K562 (cell line): ENCODE results near the gene TMEM266. TPM values are rescaled to one million over a fixed set of nuclear protein-coding genes. Genes with fewer than 3 reads are reported as not detected.

Experiments used
- ATAC-seq: fragments of 200-7000 bp; cut with Tn5 transposase; 3 replicates; pipeline ENCODE4 v1.9.1; 2020; ENCODE audit warnings: moderate library complexity
- BruUV-seq: library from RNA; stranded (reverse); fragments of 400-500 nt; replicated peaks from 2 replicates; lab custom pipeline; 2021; lab: Mats Ljungman, UMichigan
- CTCF ChIA-PET: fragments of 300-600 bp; formaldehyde crosslinking; extraction: SDS; loops from one replicate; lab custom pipeline; 2021; ENCODE audit warnings: low intra/inter-chr PET ratio; lab: Yijun Ruan, JAX
- POLR2A ChIA-PET: fragments of 300-600, 350-650 bp; sonication (Branson Sonifier 250); formaldehyde crosslinking; extraction: SDS; loops from one replicate; lab custom pipeline; 2021; ENCODE audit warnings: antibody characterized with exemption, inconsistent platforms; lab: Yijun Ruan, JAX
- DNase-seq, 4 experiments: peaks; one replicate each; pipeline versions ENCODE4 v3.0.0 to v3.0.0-alpha.2; 2011 to 2018; ENCODE audit warnings: low spot score in 3 of 4, mixed read lengths in 3 of 4; ENCODE audit errors: extremely low read depth in 1 of 4
- FAIRE-seq: peaks from 2 replicates; lab custom pipeline; 2011; peaks lifted over from hg19 to GRCh38; lab: Jason Lieb, UNC
- H2AFZ ChIP-seq: 2 replicates; pipeline ENCODE4 v1.6.0; 2011; ENCODE audit warnings: low read depth, low read length, control low read depth, inconsistent platforms
- H3K27ac ChIP-seq: fragments of 200-600 bp; 3 replicates; pipeline ENCODE4 v1.8.0; 2011; ENCODE audit warnings: low read depth, mild to moderate bottlenecking, control low read depth, inconsistent platforms, low read length, moderate library complexity, mixed read lengths; ENCODE audit errors: extremely low read depth
- H3K27me3 ChIP-seq, 2 experiments: fragments of 300-600 bp in 1 of 2; 2 replicates in 1 of 2; 3 replicates in 1 of 2; pipeline versions ENCODE4 v1.6.0 to v1.8.0; 2011; ENCODE audit warnings: inconsistent platforms in 2 of 2, low read length in 2 of 2, mild to moderate bottlenecking in 1 of 2, mixed read lengths in 1 of 2, moderate library complexity in 1 of 2; ENCODE audit not compliant: control insufficient read depth in 2 of 2, insufficient read depth in 2 of 2
- H3K36me3 ChIP-seq: fragments of 300-600 bp; 3 replicates; pipeline ENCODE4 v1.8.0; 2011; ENCODE audit warnings: mild to moderate bottlenecking, low read length, inconsistent platforms; ENCODE audit not compliant: control insufficient read depth, insufficient read depth
- H3K4me1 ChIP-seq, 2 experiments: fragments of 200-600 bp in 1 of 2; replicated peaks in 1 of 2; 2 replicates in 1 of 2; 3 replicates in 1 of 2; pipeline versions ENCODE4 v1.5.1 to v1.8.0; 2011; ENCODE audit warnings: inconsistent platforms in 2 of 2, low read length in 2 of 2, mild to moderate bottlenecking in 1 of 2, mixed read lengths in 1 of 2, moderate library complexity in 1 of 2; ENCODE audit not compliant: control insufficient read depth in 2 of 2, insufficient read depth in 2 of 2
- H3K4me2 ChIP-seq: 2 replicates; pipeline ENCODE4 v1.6.1; 2011; ENCODE audit warnings: low read length, control low read depth, inconsistent platforms, mixed read lengths; ENCODE audit not compliant: insufficient read depth
- H3K4me3 ChIP-seq: fragments of 200-600 bp; sonication (generic), shearing (Covaris generic); 2 replicates; pipeline ENCODE4 v1.5.1; 2016; ENCODE audit warnings: control low read depth, inconsistent platforms
- H3K79me2 ChIP-seq: fragments of 200-600 bp; 3 replicates; pipeline ENCODE4 v1.8.0; 2011; ENCODE audit warnings: low read length, inconsistent platforms; ENCODE audit not compliant: control insufficient read depth, insufficient read depth
- H3K9ac ChIP-seq, 2 experiments: 2 replicates each; pipeline versions ENCODE4 v1.6.0 to v1.6.1; 2011; ENCODE audit warnings: low read depth in 2 of 2, low read length in 2 of 2, control low read depth in 1 of 2, inconsistent platforms in 1 of 2, mild to moderate bottlenecking in 1 of 2, mixed read lengths in 1 of 2; ENCODE audit not compliant: insufficient read depth in 1 of 2
- H3K9me1 ChIP-seq: one replicate; pipeline ENCODE4 v1.6.0; 2011; ENCODE audit warnings: inconsistent platforms, mild to moderate bottlenecking, low read length, moderate library complexity; ENCODE audit not compliant: control insufficient read depth, insufficient read depth
- H3K9me3 ChIP-seq: replicated peaks from 2 replicates; pipeline ENCODE4 v1.5.1; 2011; ENCODE audit warnings: low read depth, low read length, inconsistent platforms; ENCODE audit not compliant: control insufficient read depth, insufficient read depth
- H4K20me1 ChIP-seq: replicated peaks from 2 replicates; pipeline ENCODE4 v1.6.1; 2011; ENCODE audit warnings: low read length, inconsistent platforms, mixed read lengths; ENCODE audit not compliant: control insufficient read depth, insufficient read depth
- CTCF ChIP-seq, 3 experiments: IDR thresholded peaks in 2 of 3; conservative IDR thresholded peaks in 1 of 3; 2 replicates each; pipeline ENCODE4 v1.5.1; 2011 to 2012; ENCODE audit warnings: low read length in 3 of 3, mild to moderate bottlenecking in 3 of 3, control low read depth in 2 of 3, improper control_type of control experiment in 1 of 3, inconsistent platforms in 1 of 3, low read depth in 1 of 3, mixed read lengths in 1 of 3, moderate library complexity in 1 of 3; ENCODE audit not compliant: insufficient read depth in 2 of 3
- DLX4 ChIP-seq: fragments of 250-450 bp; sonication (Bioruptor Pico); IDR thresholded peaks from 2 replicates; pipeline ENCODE4 v1.6.1; 2021; ENCODE audit warnings: mild to moderate bottlenecking
- DPF2 ChIP-seq: fragments of 450-650 bp; IDR thresholded peaks from 2 replicates; pipeline ENCODE4 v1.6.1; 2016
- FOXK2 ChIP-seq, 2 experiments: fragments of 450-650 bp; IDR thresholded peaks in 1 of 2; conservative IDR thresholded peaks in 1 of 2; 2 replicates each; pipeline ENCODE4 v1.6.1; 2016; ENCODE audit warnings: low read depth in 2 of 2, mild to moderate bottlenecking in 1 of 2
- KAT7 ChIP-seq: sonication (generic); formaldehyde crosslinking; IDR thresholded peaks from 2 replicates; pipeline ENCODE4 v1.8.0; 2022; ENCODE audit warnings: missing genetic modification reagents, mild to moderate bottlenecking, borderline replicate concordance
- RAD21 ChIP-seq, 2 experiments: fragments of 250-450 bp in 1 of 2; fragments of 450-650 bp in 1 of 2; sonication (Bioruptor Pico) in 1 of 2; formaldehyde crosslinking in 1 of 2; IDR thresholded peaks in 1 of 2; conservative IDR thresholded peaks in 1 of 2; 2 replicates each; pipeline versions ENCODE4 v1.4.0 to v1.8.0; 2020 to 2022; ENCODE audit warnings: mild to moderate bottlenecking in 2 of 2, moderate library complexity in 1 of 2
- SMC3 ChIP-seq: conservative IDR thresholded peaks from 2 replicates; pipeline ENCODE4 v1.6.1; 2011; ENCODE audit warnings: low read depth, low read length, improper control_type of control experiment; ENCODE audit not compliant: insufficient read depth
- ZNF79 ChIP-seq: fragments of 250-450 bp; sonication (Bioruptor Pico); IDR thresholded peaks from 2 replicates; pipeline ENCODE4 v1.4.0; 2020; ENCODE audit warnings: low read depth, mild to moderate bottlenecking, moderate library complexity
- WGBS: fragments of 100-300 bp; shearing (Covaris generic); methylation state at CpG from one replicate; pipeline ENCODE4 v1.1.6; 2016; ENCODE audit warnings: low coverage, mixed read lengths; ENCODE audit not compliant: insufficient coverage; ENCODE audit errors: missing lambda C conversion rate; 5-methylcytosine and 5-hydroxymethylcytosine counted together
- in situ Hi-C: fragments of 300-500 bp; cut with MboI; formaldehyde crosslinking; loops from 4 replicates; pipeline ENCODE4 v1.15.0; 2018; ENCODE audit warnings: inconsistent platforms, mixed read lengths
- intact Hi-C: fragments of 100-400 bp; cut with micrococcal nuclease; formaldehyde crosslinking; loops from 2 replicates; pipeline ENCODE4 v1.14.2; 2022
- polyA plus RNA-seq, 8 experiments: library from polyadenylated mRNA; depleted of rRNA in 4 of 8; stranded (reverse) in 5 of 8; unstranded in 3 of 8; fragments of >200 nt; fragmentation: Nextera tagmentation in 2 of 8; fragmentation: Illumina TruSeq in 1 of 8; extraction: Ambion mirVana in 2 of 8; extraction: Trizol in 1 of 8; gene quantifications; 2 replicates each; pipeline versions ENCODE4 v1.2.1 to v1.2.3, GENCODE V29; 2011 to 2014; ENCODE audit warnings: inconsistent platforms in 1 of 8, missing spikeins in 1 of 8
- total RNA-seq, 7 experiments: library from RNA; depleted of rRNA in 6 of 7; stranded (reverse); fragments of >200 nt in 6 of 7; fragmentation: Illumina TruSeq in 2 of 7; extraction: Trizol in 2 of 7; gene quantifications; 2 replicates each; pipeline versions ENCODE4 v1.2.1 to v1.2.3, GENCODE V29; 2011 to 2021; ENCODE audit warnings: low replicate concordance in 1 of 7
- TF ChIP-seq, protein P1 (sequence below): sonication (generic); formaldehyde crosslinking; IDR thresholded peaks from 2 replicates; pipeline ENCODE4 v1.8.0; 2023; ENCODE audit warnings: mild to moderate bottlenecking, missing genetic modification reagents

The TMEM266 gene
- total and polyA plus RNA-seq, 9 of the 15 experiments (the other 6 are each of a cell fraction or from before 2014, with no cell fraction given) = not detected

DNA sequence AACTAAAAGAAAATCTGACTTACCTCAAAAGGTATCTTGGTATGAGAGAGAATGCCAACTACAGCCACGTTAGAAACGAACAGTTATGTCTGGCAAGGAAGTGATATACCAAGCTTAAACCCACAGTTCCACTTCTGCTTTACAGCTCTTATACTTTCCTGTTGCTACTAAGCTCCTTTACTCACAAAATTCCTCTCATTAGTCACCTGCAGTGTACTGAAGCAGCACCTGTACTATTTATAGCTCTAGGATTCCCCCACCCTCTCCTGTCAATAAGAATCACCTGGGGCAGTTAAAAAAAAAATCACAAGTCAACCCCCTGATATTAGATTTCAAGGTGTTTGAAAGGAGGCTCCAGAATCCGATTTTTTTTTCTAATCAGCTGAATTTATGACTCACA is 2.9 kb upstream of the TMEM266 start (continued):
- TF ChIP-seq, protein P1, sequence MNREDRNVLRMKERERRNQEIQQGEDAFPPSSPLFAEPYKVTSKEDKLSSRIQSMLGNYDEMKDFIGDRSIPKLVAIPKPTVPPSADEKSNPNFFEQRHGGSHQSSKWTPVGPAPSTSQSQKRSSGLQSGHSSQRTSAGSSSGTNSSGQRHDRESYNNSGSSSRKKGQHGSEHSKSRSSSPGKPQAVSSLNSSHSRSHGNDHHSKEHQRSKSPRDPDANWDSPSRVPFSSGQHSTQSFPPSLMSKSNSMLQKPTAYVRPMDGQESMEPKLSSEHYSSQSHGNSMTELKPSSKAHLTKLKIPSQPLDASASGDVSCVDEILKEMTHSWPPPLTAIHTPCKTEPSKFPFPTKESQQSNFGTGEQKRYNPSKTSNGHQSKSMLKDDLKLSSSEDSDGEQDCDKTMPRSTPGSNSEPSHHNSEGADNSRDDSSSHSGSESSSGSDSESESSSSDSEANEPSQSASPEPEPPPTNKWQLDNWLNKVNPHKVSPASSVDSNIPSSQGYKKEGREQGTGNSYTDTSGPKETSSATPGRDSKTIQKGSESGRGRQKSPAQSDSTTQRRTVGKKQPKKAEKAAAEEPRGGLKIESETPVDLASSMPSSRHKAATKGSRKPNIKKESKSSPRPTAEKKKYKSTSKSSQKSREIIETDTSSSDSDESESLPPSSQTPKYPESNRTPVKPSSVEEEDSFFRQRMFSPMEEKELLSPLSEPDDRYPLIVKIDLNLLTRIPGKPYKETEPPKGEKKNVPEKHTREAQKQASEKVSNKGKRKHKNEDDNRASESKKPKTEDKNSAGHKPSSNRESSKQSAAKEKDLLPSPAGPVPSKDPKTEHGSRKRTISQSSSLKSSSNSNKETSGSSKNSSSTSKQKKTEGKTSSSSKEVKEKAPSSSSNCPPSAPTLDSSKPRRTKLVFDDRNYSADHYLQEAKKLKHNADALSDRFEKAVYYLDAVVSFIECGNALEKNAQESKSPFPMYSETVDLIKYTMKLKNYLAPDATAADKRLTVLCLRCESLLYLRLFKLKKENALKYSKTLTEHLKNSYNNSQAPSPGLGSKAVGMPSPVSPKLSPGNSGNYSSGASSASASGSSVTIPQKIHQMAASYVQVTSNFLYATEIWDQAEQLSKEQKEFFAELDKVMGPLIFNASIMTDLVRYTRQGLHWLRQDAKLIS = no peak
- TF ChIP-seq KAT7 (CRISPR knock-in tag) (no peak), DPF2 (no peak), DLX4 (CRISPR knock-in tag) (no peak)
- TF ChIP-seq, all 486 proteins: peak for 0

DNA sequence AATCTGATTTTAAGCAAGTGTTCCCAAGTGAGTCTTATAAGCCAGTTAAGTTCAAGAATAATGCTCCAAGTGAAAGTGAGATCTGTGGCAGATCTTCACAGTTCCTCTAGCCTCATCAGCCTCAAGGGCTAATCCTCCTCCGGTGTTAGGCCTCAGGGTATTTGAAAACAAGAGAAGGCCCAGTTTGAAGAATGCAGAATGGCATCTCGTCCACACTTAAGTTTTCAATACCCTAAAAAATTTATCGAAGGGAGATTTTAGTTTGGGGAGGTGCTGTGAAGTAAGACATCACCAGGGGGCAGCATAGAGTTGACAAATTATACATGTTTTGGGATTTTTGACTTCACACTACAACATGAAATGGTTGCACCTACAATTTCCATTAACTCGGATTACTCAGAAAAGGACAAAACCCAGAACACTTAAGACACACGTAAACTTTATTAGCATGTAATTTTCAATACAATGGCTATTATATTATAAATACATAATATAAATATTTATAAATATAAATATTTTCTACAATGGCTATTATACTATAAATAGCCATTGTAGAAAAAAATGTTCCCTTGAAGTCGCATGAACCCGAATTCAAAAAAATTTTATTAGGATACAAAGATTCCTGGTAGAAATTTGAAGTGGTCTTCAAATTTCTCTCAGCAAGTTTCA is 2.3 kb upstream of the TMEM266 start:
- ChIA-PET CTCF (interaction anchor here (0.7 to 3.5 kb wide), 5 partner anchors 81 to 784 kb away, joined by 3 to 30 read pairs (median 4); no protein-coding TSS in a partner anchor), POLR2A (interaction anchor here (1.0 kb wide), 1 partner anchor 10 kb away, joined by 3 read pairs; no protein-coding TSS in a partner anchor)
- Histone ChIP-seq H3K4me1 (peaks cover 0 to 10% of the 10 kb centered on the region in 2 experiments; a peak in 3 of 5 replicates), H3K4me3 (no peak overlapping the region), H2AFZ (no peak overlapping the region), H3K27ac (no peak overlapping the region), H3K9me1 (no peaks in the 10 kb centered on the region), H3K36me3 (no peaks in the 10 kb centered on the region), H3K27me3 (peaks cover 37% of the 10 kb centered on the region in 2 experiments), H3K4me2 (no peak overlapping the region), H3K9me3 (no peaks in the 10 kb centered on the region), H4K20me1 (peaks cover 8% of the 10 kb centered on the region; the same call in 1 of the 2 replicates), H3K9ac (no peak overlapping the region), H3K79me2 (no peaks in the 10 kb centered on the region)
- in situ Hi-C loops = loop anchor here (5.0 kb wide), 1 partner anchor 85 kb away; no protein-coding TSS in a partner anchor
- FAIRE-seq = peak; percentile 88
- BruUV-seq = no TSS peak
- ATAC-seq = no peak
- 2% methylated on average over 7 of the region's 7 CpGs for WGBS
- intact Hi-C loops = loop anchor here (1.0 to 10.0 kb wide), 3 partner anchors 82 to 273 kb away; no protein-coding TSS in a partner anchor
- peak; percentile 33 to 62 (median 48) for DNase-seq
- TF ChIP-seq CTCF (IDR thresholded peaks at IDR 0.05 in 2 of 3, conservative IDR thresholded peaks at IDR 0.05 in 1 of 3; ENCODE audit: insufficient read depth in 2 of 3, low read depth in 1 of 3, low read length in 3 of 3) = peak; percentile 62 to 74 (median 63)
- peak; percentile 41; the same call in 1 of the 2 replicates for TF ChIP-seq SMC3
- no peak for TF ChIP-seq ZNF79 (CRISPR knock-in tag)
- TF ChIP-seq FOXK2 (conservative IDR thresholded peaks at IDR 0.05 in 1 of 2, IDR thresholded peaks at IDR 0.05 in 1 of 2; ENCODE audit: low read depth in 2 of 2) = no peak
- TF ChIP-seq RAD21 (CRISPR knock-in tag; conservative IDR thresholded peaks at IDR 0.05 in 1 of 2, IDR thresholded peaks at IDR 0.05 in 1 of 2) = peak; percentile 36 to 65
